GM10266 (cell line): ENCODE measurements around the gene PACSIN3.

Experiments used
- DNase-seq: peaks from one replicate; pipeline ENCODE4 v3.0.0; 2012; ENCODE audit errors: extremely low spot score
- TF ChIP-seq, protein P1 (sequence below): IDR thresholded peaks from 2 replicates; pipeline ENCODE4 v1.5.1; 2012; ENCODE audit warnings: mild to moderate bottlenecking, low read depth; ENCODE audit not compliant: control insufficient read depth, insufficient read depth; ENCODE audit errors: missing control alignments

Gene PACSIN3

DNA sequence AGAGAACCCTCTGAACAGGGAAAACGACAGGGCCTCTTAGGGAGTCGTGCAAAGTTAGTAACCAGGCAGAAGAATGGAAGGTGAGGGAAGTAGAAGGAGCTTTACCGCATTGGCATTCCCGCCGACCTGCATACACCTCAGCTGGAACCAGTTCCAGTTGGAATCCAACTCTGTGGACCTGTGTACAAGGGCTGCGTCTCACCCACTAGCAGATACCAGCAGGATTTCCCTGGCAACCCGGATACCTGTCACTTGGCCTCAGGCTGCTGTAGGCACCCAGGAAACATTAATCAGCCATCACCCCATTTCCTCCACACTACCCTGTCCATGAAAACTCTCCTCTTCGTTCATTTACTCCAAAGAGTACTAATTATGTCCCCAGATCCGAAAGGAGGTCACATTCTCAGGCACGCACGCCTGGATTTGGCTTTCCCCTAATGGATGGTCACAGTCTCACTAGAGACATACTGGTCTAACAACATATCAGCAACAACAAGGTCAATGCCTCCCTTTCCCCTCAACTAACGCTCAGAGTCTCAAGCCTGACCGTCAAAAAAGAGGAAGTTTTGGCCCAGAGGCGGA lies 10.4 kb downstream of the PACSIN3 start:
- DNase-seq, result no peak
- TF ChIP-seq, protein P1, sequence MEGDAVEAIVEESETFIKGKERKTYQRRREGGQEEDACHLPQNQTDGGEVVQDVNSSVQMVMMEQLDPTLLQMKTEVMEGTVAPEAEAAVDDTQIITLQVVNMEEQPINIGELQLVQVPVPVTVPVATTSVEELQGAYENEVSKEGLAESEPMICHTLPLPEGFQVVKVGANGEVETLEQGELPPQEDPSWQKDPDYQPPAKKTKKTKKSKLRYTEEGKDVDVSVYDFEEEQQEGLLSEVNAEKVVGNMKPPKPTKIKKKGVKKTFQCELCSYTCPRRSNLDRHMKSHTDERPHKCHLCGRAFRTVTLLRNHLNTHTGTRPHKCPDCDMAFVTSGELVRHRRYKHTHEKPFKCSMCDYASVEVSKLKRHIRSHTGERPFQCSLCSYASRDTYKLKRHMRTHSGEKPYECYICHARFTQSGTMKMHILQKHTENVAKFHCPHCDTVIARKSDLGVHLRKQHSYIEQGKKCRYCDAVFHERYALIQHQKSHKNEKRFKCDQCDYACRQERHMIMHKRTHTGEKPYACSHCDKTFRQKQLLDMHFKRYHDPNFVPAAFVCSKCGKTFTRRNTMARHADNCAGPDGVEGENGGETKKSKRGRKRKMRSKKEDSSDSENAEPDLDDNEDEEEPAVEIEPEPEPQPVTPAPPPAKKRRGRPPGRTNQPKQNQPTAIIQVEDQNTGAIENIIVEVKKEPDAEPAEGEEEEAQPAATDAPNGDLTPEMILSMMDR, result no peak

DNA sequence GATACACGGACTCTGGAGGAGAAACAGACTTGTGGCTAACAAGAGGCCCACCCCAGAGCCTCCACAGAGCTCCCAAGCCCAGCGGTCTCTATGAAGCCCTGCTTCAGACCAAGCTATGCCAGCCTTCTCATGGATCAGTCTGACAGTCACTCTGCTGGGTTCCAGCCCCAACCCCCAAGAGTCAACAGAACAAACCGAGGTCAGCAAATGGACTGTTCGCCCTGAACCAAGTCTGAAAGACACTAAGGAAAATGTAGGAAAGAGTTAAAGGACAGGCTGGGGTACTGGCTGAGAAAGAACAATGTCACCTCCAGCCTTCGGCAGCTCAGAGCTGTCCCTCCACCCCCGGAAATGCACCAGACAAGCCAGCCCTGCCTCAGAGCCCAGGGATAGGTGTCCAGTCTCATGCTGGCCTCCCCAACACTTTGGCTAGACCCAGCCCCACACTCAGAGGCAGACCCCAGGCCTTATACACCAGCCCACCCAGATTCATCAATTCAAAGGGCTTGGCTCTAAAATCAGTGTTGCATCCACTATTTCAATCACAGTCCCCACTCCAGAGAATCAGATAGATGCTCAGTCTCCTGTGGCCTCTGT lies 13.4 kb downstream of the PACSIN3 start:
- no peak for DNase-seq
- TF ChIP-seq, protein P1, result no peak

DNA sequence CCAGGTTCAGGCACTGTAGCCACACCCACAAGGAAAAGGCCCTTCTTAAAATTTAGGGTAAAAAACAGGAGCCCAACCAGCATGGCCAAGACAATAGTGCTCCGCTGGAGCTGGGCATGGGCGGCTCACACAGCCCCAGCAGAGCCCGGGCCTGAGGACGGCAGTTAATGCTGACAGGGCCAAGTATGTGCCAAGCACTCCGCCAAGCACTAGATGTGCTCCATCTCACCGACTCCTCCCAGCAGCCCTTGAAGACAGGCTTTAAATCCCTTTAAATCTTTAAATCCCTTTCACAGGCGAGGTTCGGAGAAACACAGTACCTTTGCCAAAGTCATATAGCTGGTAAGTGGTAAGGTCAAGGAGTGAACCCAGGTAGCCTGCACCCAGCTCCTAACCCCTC lies 14.4 kb downstream of the PACSIN3 start:
- TF ChIP-seq, protein P1, result no peak

DNA sequence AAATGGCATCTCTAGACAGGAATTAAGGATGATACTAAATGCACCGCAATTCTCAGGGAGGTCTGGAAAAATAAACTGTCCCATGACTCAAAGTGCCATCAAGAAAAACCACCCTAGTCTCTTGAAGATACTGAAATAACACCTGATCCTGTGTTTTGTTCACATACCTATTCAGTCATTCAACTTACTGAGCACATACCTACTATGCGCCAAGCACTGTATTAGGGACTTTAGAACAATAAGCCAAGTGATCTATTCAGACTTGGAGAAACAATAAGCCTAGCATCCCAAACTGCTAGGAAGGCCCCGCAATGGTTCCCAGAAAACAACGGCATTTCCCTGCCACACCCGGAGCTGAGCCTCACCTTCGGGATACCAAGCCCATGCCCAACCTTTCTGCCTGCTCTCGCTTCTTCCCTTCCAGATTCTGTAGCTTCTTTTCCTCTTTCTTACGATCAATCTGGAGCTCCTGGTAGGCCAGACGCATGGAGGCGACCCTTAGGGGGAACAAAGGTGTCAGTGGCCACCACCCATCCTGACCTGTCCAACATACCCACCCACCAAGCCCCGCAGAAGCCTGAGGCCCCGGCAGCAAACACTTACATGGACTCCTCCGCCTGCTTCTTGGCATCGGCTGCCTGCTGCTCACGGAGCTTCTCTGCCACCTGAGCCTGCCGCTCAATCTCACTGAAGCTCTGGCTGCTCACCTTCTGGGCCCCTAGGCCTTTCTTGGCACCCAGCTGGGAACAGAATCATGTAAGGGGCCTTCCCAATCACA lies 15.0 kb downstream of the PACSIN3 start:
- DNase-seq, result no peak
- TF ChIP-seq, protein P1, result no peak

More for the DNA sequence above, 14.4 kb downstream of the PACSIN3 start:
- DNase-seq, result no peak

DNA sequence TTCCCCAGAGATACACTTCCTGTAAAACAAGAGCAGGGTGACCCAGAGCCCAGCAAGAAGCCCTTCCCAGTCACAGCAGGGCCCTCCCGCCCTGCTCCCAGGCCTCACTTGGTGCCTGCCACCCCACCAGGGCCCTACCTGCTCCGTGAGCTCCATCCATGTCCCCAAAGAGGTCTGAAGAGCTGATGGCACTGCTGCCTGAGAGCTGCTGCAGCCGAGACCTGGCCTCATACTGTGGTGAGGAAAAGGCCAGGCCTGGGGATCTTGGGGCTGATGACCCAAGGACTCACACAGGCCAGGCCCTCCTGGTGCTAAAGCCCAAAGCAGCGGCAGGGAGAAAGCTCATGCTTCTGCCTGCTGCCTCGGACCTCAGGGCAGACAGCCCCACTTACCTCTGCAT lies 19.9 kb downstream of the PACSIN3 start:
- TF ChIP-seq, protein P1, result no peak

DNA sequence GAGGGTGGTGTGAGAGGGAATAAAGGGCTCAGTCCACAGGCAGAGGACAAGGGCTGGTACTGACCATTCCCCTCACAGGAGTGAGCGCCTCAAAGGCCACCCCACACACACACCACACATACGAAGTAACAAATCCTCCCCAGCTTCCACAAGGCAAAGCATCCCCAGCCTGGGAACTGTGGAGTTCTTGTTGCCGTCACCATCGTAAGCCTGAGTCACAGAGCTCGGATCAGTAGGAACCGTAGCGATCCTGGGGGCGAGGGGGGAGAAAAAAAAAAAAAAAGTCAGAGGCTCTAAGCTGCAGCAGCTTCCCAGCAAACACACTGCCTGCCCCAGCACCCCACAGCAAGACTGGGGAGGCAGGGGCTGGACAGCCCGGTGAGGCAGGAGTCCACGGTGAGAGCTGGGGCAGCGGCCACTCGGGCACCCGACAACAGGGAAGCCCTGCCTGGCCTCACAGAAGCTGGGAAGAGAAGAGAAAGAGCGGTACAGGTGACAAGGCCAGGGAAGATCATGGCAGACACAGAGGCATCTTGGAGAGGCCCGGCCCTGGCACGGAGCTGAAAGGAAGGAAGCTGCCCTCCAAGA lies 20.9 kb downstream of the PACSIN3 start:
- DNase-seq, result no peak
- TF ChIP-seq, protein P1, result no peak

More for the DNA sequence above, 19.9 kb downstream of the PACSIN3 start:
- DNase-seq, result no peak
